NT2/D1 (cell line): Measurements from ENCODE around the gene AGPS.

Experiments used
- YY1 ChIP-seq: IDR thresholded peaks from 2 replicates; pipeline ENCODE4 v1.6.1; 2011; ENCODE audit not compliant: insufficient read length, insufficient read depth
- ZNF274 ChIP-seq: IDR thresholded peaks from 2 replicates; pipeline ENCODE4 v1.6.1; 2011; ENCODE audit warnings: mild to moderate bottlenecking, low read depth, low read length

DNA sequence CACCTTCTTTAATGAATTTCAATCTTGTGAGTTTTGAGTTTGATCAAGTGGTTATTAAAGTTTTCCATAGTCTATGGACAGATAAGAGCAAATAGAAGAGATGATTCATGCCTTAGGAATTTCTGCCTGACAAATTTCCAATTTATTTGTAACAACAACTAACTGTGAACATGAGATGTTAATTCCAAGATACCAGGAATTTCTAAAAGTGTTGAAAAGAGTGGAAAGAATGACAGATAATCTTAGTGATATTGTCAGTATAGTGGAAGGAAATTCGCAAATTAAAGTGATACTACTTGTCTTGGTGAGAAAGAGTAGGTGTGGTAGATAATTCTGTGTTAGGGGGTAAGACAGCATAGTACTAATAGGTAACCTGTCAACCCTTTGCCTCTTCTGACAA lies 82.4 kb downstream of the AGPS start:
- no peak for TF ChIP-seq YY1
- TF ChIP-seq ZNF274 = no peak
